PC-3 (cell line): ENCODE results near the gene LMTK2.

Source experiments
- CTCF ChIP-seq: fragments of 300-600 bp; sonication (generic); conservative IDR thresholded peaks from 2 replicates; pipeline ENCODE4 v1.5.1; 2017; ENCODE audit warnings: antibody characterized with exemption, low read depth, mild to moderate bottlenecking, low read length
- EZH2phosphoT487 ChIP-seq: fragments of 300-600 bp; sonication (generic); IDR thresholded peaks from 2 replicates; pipeline ENCODE4 v1.6.1; 2018; ENCODE audit warnings: mild to moderate bottlenecking, antibody characterized with exemption, low read length, borderline replicate concordance

- TF ChIP-seq CTCF = no peak
- TF ChIP-seq EZH2phosphoT487 = no peak
These were observed 655 bp downstream of the LMTK2 start for GRCh38 chr7:98107313-98107721.
